Naive thymus-derived CD8-positive, alpha-beta T cell (primary cell): ENCODE measurements around the gene ALKBH1. TPM values are rescaled to one million over a fixed set of nuclear protein-coding genes. Genes with fewer than 3 reads are reported as not detected.
"Not testable (repeated sequence)": the region's sequence is repeated elsewhere in the genome, so short reads cannot be mapped to it uniquely, and the experiment has no call there.

Experiments
- ATAC-seq, 2 donors: fragments of 150-1000 bp; cut with Tn5 transposase in 1 of 2; sonication (Bioruptor Pico), chemical (Tn5 transposase) in 1 of 2; 1 replicate in 1 of 2; 2 replicates in 1 of 2; pipeline ENCODE4 v1.10.0; 2021; ENCODE audit warnings: mild to moderate bottlenecking in 2 of 2, moderate library complexity in 2 of 2
- POLR2A ChIA-PET: fragments of 350-600 bp; sonication (Branson Sonifier 250); formaldehyde crosslinking; loops from one replicate; lab custom pipeline; 2021; ENCODE audit warnings: antibody characterized with exemption; lab: Charles Lee
- DNase-seq, 10 donors: peaks; one replicate each; pipeline versions ENCODE4 v3.0.0 to v3.0.0-alpha.2; 2020 to 2022
- H3K27ac Mint-ChIP-seq, 10 donors: one replicate each; pipeline ENCODE4 v1.8.0; 2020 to 2022; ENCODE audit warnings: mild to moderate bottlenecking in 10 of 10, mixed read lengths in 10 of 10, moderate library complexity in 4 of 10, inconsistent platforms in 1 of 10
- H3K27me3 Mint-ChIP-seq, 5 donors: one replicate each; pipeline ENCODE4 v1.8.0; 2021 to 2022; ENCODE audit warnings: mixed read lengths in 5 of 5
- H3K36me3 Mint-ChIP-seq, 3 donors: one replicate each; pipeline ENCODE4 v1.8.0; 2020 to 2022; ENCODE audit warnings: mixed read lengths in 3 of 3, mild to moderate bottlenecking in 2 of 3, inconsistent platforms in 1 of 3
- H3K4me1 Mint-ChIP-seq, 4 donors: one replicate each; pipeline ENCODE4 v1.8.0; 2021 to 2022; ENCODE audit warnings: mixed read lengths in 4 of 4
- H3K4me3 Mint-ChIP-seq, 10 donors: one replicate each; pipeline ENCODE4 v1.8.0; 2020 to 2022; ENCODE audit warnings: mild to moderate bottlenecking in 10 of 10, mixed read lengths in 10 of 10, moderate library complexity in 6 of 10, inconsistent platforms in 1 of 10
- H3K9me3 Mint-ChIP-seq, 9 donors: one replicate each; pipeline ENCODE4 v1.8.0; 2020 to 2022; ENCODE audit warnings: mixed read lengths in 9 of 9, mild to moderate bottlenecking in 3 of 9, inconsistent platforms in 1 of 9, moderate library complexity in 1 of 9
- polyA plus RNA-seq, 3 donors: library from polyadenylated mRNA; unstranded; fragments of 300-500 nt; fragmentation: Illumina TruSeq; gene quantifications; one replicate each; pipeline ENCODE4 v1.2.3, GENCODE V29; 2021
- total RNA-seq, 8 experiments: library from RNA in 2 of 8; stranded (reverse) in 2 of 8; gene quantifications; one replicate each; pipeline ENCODE4 v1.2.3 and lab custom pipeline; 2021 to 2026

The ALKBH1 gene
- total and polyA plus RNA-seq, 5 experiments from 2014 or later, result 3.9 to 20.8 (median 7.0) TPM

DNA sequence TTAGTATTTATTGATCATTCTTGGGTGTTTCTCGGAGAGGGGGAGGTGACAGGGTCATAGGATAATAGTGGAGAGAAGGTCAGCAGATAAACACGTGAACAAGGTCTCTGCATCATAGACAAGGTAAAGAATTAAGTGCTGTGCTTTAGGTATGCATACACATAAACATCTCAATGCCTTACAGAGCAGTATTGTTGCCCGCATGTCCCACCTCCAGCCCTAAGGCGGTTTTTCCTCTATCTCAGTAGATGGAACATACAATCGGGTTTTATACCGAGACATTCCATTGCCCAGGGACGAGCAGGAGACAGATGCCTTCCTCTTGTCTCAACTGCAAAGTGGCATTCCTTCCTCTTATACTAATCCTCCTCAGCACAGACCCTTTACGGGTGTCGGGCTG is 46.3 kb downstream of the ALKBH1 start:
- DNase-seq, H3K27me3 Mint-ChIP-seq, H3K36me3 Mint-ChIP-seq, ATAC-seq, H3K4me1 Mint-ChIP-seq, H3K4me3 Mint-ChIP-seq, H3K9me3 Mint-ChIP-seq, H3K27ac Mint-ChIP-seq, POLR2A ChIA-PET: not testable (repeated sequence)

DNA sequence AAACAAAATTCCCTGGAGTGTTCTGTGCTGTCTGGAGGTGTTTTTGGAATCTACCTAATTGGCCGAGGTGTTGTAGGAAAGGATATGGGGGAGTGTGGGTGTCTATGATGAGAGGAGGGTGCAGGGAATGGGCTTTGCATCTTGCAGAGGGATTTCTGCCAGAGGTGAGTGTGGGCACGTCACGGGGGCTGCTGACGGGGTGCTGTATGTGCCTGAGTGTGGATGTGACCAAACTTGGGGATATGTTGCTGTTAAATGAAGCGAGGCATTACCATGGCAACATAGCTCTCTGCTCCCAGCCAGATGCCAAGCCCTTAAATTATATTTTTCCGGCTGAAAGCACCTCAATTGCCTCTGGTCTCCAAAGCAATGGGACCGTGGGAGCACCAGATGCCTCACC is 47.1 kb downstream of the ALKBH1 start:
- Mint-ChIP-seq H3K27me3 (no peaks in the 10 kb centered on the region), H3K27ac (peak overlapping the region in 1 of 10 donors; percentile 7), H3K9me3 (no peaks in the 10 kb centered on the region), H3K36me3 (peaks cover 0 to 2% (median 0%) of the 10 kb centered on the region in 3 donors), H3K4me3 (no peak overlapping the region), H3K4me1 (peaks cover 0 to 5% (median under 1%) of the 10 kb centered on the region in 4 donors)
- ATAC-seq (no peak), DNase-seq (no peak)
- POLR2A ChIA-PET, result no interaction called here

DNA sequence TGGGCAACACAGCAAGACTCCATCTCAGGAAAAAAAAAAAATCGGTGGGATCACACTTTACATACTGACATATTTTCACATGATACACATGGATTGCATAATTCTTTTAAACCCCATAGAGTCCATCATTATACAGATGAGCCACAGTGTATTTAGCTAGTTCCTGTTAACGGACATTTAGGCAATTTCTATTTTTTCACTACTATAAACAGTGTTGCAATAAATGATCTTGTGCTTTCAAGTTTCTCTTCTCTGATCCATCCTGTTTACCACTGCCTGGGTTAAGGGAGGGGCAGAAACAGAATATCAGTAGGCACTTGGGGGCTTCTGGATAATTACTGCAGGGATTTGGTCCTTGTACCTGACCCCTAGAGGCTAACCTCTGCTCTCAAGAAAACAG is 48.0 kb downstream of the ALKBH1 start:
- H3K4me3 Mint-ChIP-seq, result no peak overlapping the region
- ATAC-seq (no peak), DNase-seq (no peak)
- POLR2A ChIA-PET, result interaction anchor here (0.6 kb wide), 1 partner anchor 181 kb away, joined by 4 read pairs; no protein-coding TSS in a partner anchor
- no peaks in the 10 kb centered on the region for H3K27me3 Mint-ChIP-seq
- peaks cover 0 to 5% (median under 1%) of the 10 kb centered on the region in 4 donors for H3K4me1 Mint-ChIP-seq
- peaks cover 0 to 2% (median 0%) of the 10 kb centered on the region in 3 donors for H3K36me3 Mint-ChIP-seq
- H3K27ac Mint-ChIP-seq, result no peak overlapping the region
- no peaks in the 10 kb centered on the region for H3K9me3 Mint-ChIP-seq

DNA sequence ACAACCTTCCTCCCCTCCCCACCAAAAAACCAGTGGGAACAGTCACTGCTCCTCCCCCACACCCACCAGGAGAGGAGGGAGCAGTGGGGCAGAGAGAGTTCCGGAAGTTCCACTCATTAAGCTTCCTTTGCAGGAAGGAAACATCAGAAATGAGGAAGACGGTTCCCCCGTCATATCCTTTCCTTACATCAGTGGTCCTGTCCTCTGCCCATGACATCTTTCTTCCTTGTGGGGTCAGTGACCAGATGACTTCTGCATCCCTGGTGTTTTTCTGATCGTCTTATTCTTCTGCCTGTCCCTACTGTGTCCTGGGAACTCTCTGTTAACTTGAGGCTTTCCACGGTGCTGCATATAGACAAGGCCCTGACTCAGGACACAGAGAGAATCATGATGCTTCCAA is 50.5 kb downstream of the ALKBH1 start:
- H3K36me3 Mint-ChIP-seq, result no peaks in the 10 kb centered on the region
- no peak overlapping the region for H3K4me3 Mint-ChIP-seq
- POLR2A ChIA-PET, result no interaction called here
- no peak for ATAC-seq
- H3K27ac Mint-ChIP-seq, result no peak overlapping the region
- DNase-seq, result no peak
- H3K9me3 Mint-ChIP-seq, result no peaks in the 10 kb centered on the region
- no peaks in the 10 kb centered on the region for H3K27me3 Mint-ChIP-seq
- peaks cover 0 to 7% (median 3%) of the 10 kb centered on the region in 4 donors for H3K4me1 Mint-ChIP-seq

DNA sequence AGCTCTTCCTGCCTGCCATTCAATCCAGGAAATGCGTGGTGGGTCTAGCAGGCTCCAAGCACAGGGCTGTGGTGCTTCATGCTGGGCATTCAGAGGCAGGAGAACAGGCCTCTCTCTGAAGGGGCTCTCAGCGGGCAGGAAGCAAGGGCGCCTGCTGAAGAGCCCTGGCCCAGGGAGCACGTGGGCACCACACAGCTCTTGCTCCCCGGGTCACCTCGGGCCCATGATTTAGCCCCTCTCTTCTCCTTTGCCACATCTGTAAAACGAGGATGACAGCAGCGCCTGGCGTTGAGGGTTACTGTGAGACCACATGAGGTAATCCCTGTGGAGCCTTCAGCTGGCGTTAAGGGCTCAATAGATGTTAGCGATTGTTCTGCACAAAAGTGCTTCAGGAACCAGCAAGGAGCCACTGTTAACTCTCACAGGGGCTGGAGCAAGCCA is 53.8 kb downstream of the ALKBH1 start:
- H3K27ac Mint-ChIP-seq, result peak overlapping the region in 3 of 10 donors; percentile 52 to 83 (median 73)
- ATAC-seq (no peak), DNase-seq (no peak)
- no peak overlapping the region for H3K4me3 Mint-ChIP-seq
- H3K36me3 Mint-ChIP-seq, result no peaks in the 10 kb centered on the region
- POLR2A ChIA-PET, result interaction anchor here (1.0 kb wide), 1 partner anchor 61 kb away, joined by 3 read pairs; no protein-coding TSS in a partner anchor
- H3K27me3 Mint-ChIP-seq, result no peaks in the 10 kb centered on the region
- H3K4me1 Mint-ChIP-seq, result peaks cover 0 to 7% (median 2%) of the 10 kb centered on the region in 4 donors
- no peaks in the 10 kb centered on the region for H3K9me3 Mint-ChIP-seq

DNA sequence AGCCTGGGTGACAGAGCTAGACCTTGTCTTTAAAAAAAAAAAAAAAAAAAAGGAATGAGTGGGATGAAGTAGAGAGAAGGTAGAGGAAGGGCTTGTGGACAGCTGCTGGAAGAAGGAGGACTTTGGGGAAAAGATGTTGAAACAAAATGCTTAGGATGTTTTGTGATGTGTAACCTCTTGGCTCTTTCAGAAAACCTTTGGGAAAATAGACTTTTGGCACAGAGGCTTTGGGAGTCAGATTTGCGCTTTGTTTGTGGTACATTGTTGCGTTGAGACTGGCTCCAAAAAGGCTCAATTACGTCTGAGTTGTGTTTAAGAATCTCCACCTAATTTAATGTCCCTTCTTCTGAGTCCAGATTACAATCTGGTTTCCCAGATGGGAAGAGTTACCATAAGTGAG is 58.5 kb downstream of the ALKBH1 start:
- Mint-ChIP-seq H3K4me3 (peak overlapping the region in 1 of 10 donors; percentile 9), H3K27ac (peak overlapping the region in 1 of 10 donors; percentile 31), H3K4me1 (peaks cover 0 to 6% (median under 1%) of the 10 kb centered on the region in 4 donors), H3K36me3 (no peaks in the 10 kb centered on the region), H3K27me3 (no peaks in the 10 kb centered on the region), H3K9me3 (no peaks in the 10 kb centered on the region)
- POLR2A ChIA-PET, result no interaction called here
- ATAC-seq (no peak), DNase-seq (no peak)

DNA sequence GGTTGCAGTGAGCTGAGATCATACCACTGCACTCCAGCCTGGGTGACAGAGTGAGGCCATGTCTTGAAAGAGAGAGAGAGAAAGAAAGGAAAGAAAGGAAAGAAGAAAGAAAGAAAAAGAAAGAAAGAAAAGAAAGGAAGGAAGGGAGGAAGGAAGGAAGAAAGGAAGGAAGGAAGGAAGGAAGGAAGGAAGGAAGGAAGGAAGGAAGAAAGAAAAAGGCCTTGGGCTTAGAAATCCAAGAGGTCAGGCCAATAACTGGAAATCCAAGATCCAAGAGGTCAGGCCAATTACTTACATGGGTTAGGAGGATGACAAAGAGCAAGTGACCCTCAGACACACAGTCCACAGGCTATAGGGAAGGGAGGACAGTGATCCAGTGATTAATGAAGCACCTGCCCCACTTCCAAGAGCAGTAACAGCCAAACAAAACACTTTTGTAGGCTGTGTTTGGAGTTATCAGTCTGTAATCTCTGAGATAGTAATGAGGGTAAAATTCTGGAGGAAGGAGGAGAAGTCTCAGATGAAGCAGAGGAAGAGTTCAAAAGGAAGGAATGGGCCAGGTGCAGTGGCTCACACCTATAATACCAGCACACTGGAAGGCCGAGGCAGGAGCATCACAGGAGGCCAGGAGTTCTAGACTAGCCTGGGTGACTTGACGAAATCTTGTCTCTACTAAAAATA is 59.2 kb downstream of the ALKBH1 start:
- Mint-ChIP-seq H3K27ac (no peak overlapping the region), H3K27me3 (no peaks in the 10 kb centered on the region)
- POLR2A ChIA-PET, result interaction anchor here (0.6 kb wide), 1 partner anchor 63 kb away, joined by 4 read pairs; no protein-coding TSS in a partner anchor

DNA sequence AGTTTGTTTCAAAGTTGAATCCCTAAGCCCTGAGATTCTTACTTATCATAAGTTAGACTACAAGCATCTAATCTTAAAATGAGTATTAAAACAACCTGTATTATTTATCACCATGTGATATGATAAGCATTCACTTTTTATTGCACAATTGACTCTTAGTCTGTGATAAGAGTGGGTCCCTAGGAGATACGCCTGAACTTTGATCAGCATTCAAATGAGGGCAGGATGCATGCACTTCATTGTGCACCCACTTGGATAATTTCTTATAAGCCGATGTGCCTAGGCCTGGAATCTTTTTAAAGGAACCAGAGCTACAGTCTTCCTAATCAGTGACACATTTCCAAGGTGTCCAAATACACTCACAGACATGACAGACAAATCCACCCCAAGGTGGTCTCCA is 60.0 kb downstream of the ALKBH1 start:
- Mint-ChIP-seq H3K9me3 (no peaks in the 10 kb centered on the region), H3K4me1 (peaks cover 0 to 4% (median under 1%) of the 10 kb centered on the region in 4 donors), H3K36me3 (no peaks in the 10 kb centered on the region), H3K27ac (no peak overlapping the region), H3K4me3 (no peak overlapping the region), H3K27me3 (no peaks in the 10 kb centered on the region)
- POLR2A ChIA-PET, result interaction anchor here (0.6 kb wide), 1 partner anchor 63 kb away, joined by 4 read pairs; no protein-coding TSS in a partner anchor
- DNase-seq, result no peak
- no peak for ATAC-seq

More for the DNA sequence above, 59.2 kb downstream of the ALKBH1 start:
- no peaks in the 10 kb centered on the region for H3K36me3 Mint-ChIP-seq
- no peak for ATAC-seq
- H3K4me3 Mint-ChIP-seq, result no peak overlapping the region
- no peak for DNase-seq
- peaks cover 0 to 6% (median under 1%) of the 10 kb centered on the region in 4 donors for H3K4me1 Mint-ChIP-seq
- H3K9me3 Mint-ChIP-seq, result no peaks in the 10 kb centered on the region

DNA sequence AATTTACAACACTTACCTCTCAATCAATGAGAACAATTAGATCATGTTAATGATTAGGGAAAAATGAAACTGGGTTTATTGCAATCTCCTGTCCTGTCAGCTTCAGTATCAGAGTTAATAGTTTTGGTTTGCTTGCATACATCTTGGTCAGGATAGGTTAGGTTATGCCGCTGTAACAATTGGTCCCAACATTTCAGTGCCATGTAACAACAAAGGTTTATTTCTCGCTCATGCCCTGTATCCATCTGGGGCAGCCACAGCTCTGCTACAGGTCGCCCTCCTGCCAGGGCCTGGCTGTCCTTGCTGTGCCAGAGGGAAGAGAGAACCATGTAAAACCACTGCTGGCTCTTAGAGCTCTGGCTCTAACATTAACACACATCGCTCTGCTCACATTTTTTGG is 60.9 kb downstream of the ALKBH1 start:
- no peaks in the 10 kb centered on the region for H3K9me3 Mint-ChIP-seq
- no peak for ATAC-seq
- no peak overlapping the region for H3K27ac Mint-ChIP-seq
- POLR2A ChIA-PET, result no interaction called here
- H3K4me1 Mint-ChIP-seq, result peaks cover 4 to 9% (median 6%) of the 10 kb centered on the region in 4 donors
- H3K27me3 Mint-ChIP-seq, result no peaks in the 10 kb centered on the region
- H3K4me3 Mint-ChIP-seq, result no peak overlapping the region
- no peak for DNase-seq
- no peaks in the 10 kb centered on the region for H3K36me3 Mint-ChIP-seq

DNA sequence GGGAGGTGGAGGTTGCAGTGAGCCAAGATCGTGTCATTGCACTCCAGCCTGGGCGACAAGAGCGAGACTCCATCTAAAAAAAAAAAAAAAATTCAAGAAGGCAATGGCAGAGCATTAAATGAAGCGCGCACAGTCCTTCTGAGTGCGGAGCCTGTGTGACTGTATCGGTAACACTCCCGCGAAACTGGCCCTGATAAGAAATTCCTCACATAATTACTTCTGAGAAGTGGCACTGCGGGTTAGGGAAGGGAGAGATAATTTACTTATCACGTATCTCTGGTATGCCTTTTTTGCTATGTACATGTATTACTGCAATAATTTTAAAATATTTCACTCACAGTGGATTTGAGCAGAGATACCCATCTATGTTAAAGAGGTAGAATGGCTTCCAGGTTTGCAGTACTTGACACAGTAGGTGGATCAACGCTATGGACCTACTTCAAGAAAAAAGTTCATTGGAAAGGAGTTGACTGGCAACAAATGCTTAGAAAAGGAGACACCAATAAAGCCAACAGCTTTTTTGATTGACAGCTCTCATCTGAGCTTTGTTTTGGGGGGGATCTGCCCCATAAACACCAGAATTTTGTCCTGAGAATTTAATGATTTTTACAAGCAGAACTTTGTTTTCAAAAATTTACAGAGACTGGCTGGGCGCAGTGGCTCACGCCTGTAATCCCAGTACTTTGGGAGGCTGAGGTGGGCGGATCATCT is 62.1 kb downstream of the ALKBH1 start:
- Mint-ChIP-seq H3K4me1 (peaks cover 6 to 19% (median 17%) of the 10 kb centered on the region in 4 donors), H3K4me3 (no peak overlapping the region), H3K27ac (peak overlapping the region in 1 of 10 donors; percentile 43), H3K9me3 (no peaks in the 10 kb centered on the region), H3K36me3 (no peaks in the 10 kb centered on the region), H3K27me3 (no peaks in the 10 kb centered on the region)
- ATAC-seq, result no peak
- DNase-seq, result no peak
- POLR2A ChIA-PET, result no interaction called here

DNA sequence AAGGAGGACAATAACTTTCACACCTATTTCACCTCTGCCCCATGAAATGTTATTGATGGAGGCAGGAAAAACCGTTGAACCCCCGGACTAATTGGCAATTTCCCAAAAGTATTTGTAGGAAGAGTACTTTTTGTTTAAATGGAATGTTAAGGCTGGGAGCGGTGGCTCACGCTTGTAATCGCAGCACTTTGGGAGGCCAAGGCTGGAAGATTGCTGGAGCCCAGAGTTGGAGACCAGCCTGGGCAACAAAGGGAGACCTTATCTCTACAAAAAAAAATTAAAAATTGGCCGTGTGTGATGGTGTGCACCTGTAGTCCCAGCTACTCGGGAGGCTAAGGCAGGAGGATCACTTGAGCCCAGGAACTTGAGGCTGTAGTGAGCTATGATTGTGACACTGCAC is 65.4 kb downstream of the ALKBH1 start:
- POLR2A ChIA-PET, result no interaction called here
- DNase-seq (no peak), ATAC-seq (no peak)
- Mint-ChIP-seq H3K9me3 (no peaks in the 10 kb centered on the region), H3K27ac (peak overlapping the region; percentile 80 to 97 (median 96)), H3K4me3 (peak overlapping the region; percentile 88 to 98 (median 91)), H3K27me3 (no peaks in the 10 kb centered on the region), H3K36me3 (no peaks in the 10 kb centered on the region), H3K4me1 (peaks cover 3 to 20% (median 17%) of the 10 kb centered on the region in 4 donors)

DNA sequence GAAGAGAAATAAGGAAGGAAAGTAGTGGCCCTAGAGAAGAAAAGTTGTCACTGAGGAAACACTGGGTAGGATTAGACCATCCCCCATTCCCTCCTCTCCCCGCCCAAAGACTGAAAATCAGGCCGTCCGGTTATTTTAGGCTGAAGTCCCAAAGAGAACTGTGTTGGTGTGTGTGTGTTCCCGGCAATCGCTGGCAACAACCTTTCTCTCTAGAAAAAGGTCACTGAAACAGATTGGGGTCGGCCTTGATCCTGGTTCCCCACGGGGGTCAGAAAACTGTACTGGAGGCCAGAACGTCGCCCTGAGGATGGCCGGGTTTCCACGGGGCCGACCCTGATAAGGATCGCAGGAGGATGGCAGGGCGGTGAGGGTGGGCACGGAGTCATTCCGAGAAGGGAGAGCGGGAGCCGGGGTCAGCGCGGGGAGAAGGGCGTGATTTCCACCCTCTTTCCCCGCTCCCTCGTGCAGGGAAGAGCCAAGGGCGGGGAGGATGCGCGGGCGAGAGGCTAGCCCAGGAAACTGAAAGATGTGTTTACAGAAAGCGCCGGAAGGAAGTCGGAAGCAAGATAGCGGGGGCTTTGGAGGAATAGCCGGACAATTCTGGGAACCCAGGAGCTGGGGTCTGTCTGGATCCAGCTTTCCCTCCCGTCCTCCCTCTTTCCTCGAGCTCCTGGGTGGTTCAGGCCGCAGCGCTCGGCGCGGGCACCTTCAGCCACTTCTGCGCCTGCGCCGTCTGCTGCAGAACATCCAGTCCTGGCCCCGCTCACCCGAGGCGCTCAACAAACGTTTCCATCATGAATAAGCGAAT is 66.1 kb downstream of the ALKBH1 start:
- ATAC-seq (peak; percentile 86 to 95), DNase-seq (peak; percentile 26 to 77 (median 54))
- POLR2A ChIA-PET, result no interaction called here
- Mint-ChIP-seq H3K27ac (peak overlapping the region; percentile 80 to 97 (median 96)), H3K4me3 (peak overlapping the region; percentile 88 to 98 (median 91)), H3K9me3 (no peaks in the 10 kb centered on the region), H3K27me3 (no peaks in the 10 kb centered on the region), H3K4me1 (peaks cover 3 to 20% (median 17%) of the 10 kb centered on the region in 4 donors), H3K36me3 (no peaks in the 10 kb centered on the region)
